Upper lobe of right lung (tissue), 1 donor: Measurements from ENCODE around the gene EXD3. TPM values are rescaled to one million over a fixed set of nuclear protein-coding genes. Genes with fewer than 3 reads are reported as not detected.

Experiments
- ATAC-seq: fragments of 200-7000 bp; cut with Tn5 transposase; one replicate; pipeline ENCODE4 v1.9.1; 2020; ENCODE audit warnings: mild to moderate bottlenecking, moderate library complexity
- DNase-seq: peaks from one replicate; pipeline ENCODE4 v3.0.0-alpha.2; 2020
- H3K27ac ChIP-seq: fragments of 200-600 bp; one replicate; pipeline ENCODE4 v1.8.0; 2022
- H3K27me3 ChIP-seq: fragments of 200-600 bp; one replicate; pipeline ENCODE4 v1.8.0; 2022; ENCODE audit warnings: mild to moderate bottlenecking
- H3K36me3 ChIP-seq: fragments of 200-600 bp; one replicate; pipeline ENCODE4 v1.8.0; 2022
- H3K4me1 ChIP-seq: fragments of 200-600 bp; one replicate; pipeline ENCODE4 v1.8.0; 2022
- H3K4me3 ChIP-seq: fragments of 200-600 bp; one replicate; pipeline ENCODE4 v1.8.0; 2022; ENCODE audit warnings: mild to moderate bottlenecking
- H3K9me3 ChIP-seq: fragments of 200-600 bp; one replicate; pipeline ENCODE4 v1.8.0; 2022
- CTCF ChIP-seq: fragments of 200-600 bp; IDR thresholded peaks from one replicate; pipeline ENCODE4 v1.8.0; 2022; ENCODE audit warnings: antibody characterized with exemption
- intact Hi-C: fragments of 100-400 bp; cut with DNase I; formaldehyde crosslinking; loops from one replicate; pipeline ENCODE4 v1.11.0; 2022
- total RNA-seq: library from RNA; stranded (reverse); fragmentation: NEBNext Ultra II Directional; extraction: Animal tissue kit (Norgen Biotek cat#: 25700); gene quantifications from one replicate; pipeline ENCODE4 v1.2.1, GENCODE V29; 2021
- donor health status: DM: no; HTN: yes; CAD: no; lungs with severe emphysema.

The EXD3 gene
- total RNA-seq, 1 donor from 2014 or later, result 27.3 TPM

GRCh38 chr9:137428841-137429545 lies 6.0 kb upstream of the EXD3 start:
- ATAC-seq, result no peak
- DNase-seq, result peak; percentile 63
- Histone ChIP-seq H3K4me3 (no peak overlapping the region), H3K4me1 (no peaks in the 10 kb centered on the region), H3K27me3 (no peaks in the 10 kb centered on the region), H3K27ac (no peak overlapping the region), H3K36me3 (no peaks in the 10 kb centered on the region), H3K9me3 (no peaks in the 10 kb centered on the region)
- TF ChIP-seq CTCF, result no peak
- intact Hi-C loops, result no loop called here

- no peak for TF ChIP-seq CTCF
- no peak for ATAC-seq
- H3K36me3 ChIP-seq, result no peaks in the 10 kb centered on the region
- intact Hi-C loops, result no loop called here
- H3K27me3 ChIP-seq, result no peaks in the 10 kb centered on the region
- H3K4me3 ChIP-seq, result no peak overlapping the region
- no peak overlapping the region for H3K27ac ChIP-seq
- no peaks in the 10 kb centered on the region for H3K4me1 ChIP-seq
- no peaks in the 10 kb centered on the region for H3K9me3 ChIP-seq
- peak; percentile 58 for DNase-seq
These were observed 5.3 kb upstream of the EXD3 start for GRCh38 chr9:137428311-137428630.

GRCh38 chr9:137427454-137428310 lies 4.7 kb upstream of the EXD3 start:
- Histone ChIP-seq H3K9me3 (no peaks in the 10 kb centered on the region), H3K27ac (no peak overlapping the region), H3K4me3 (no peak overlapping the region), H3K36me3 (no peaks in the 10 kb centered on the region), H3K27me3 (no peaks in the 10 kb centered on the region), H3K4me1 (no peaks in the 10 kb centered on the region)
- DNase-seq, result peak; percentile 58
- TF ChIP-seq CTCF, result no peak
- intact Hi-C loops, result no loop called here
- no peak for ATAC-seq

GRCh38 chr9:137426018-137426681 lies 3.2 kb upstream of the EXD3 start:
- Histone ChIP-seq H3K4me3 (no peak overlapping the region), H3K27ac (no peak overlapping the region), H3K4me1 (peaks cover 12% of the 10 kb centered on the region), H3K27me3 (no peaks in the 10 kb centered on the region), H3K9me3 (no peaks in the 10 kb centered on the region), H3K36me3 (no peaks in the 10 kb centered on the region)
- no peak for TF ChIP-seq CTCF
- intact Hi-C loops, result no loop called here
- ATAC-seq (no peak), DNase-seq (peak; percentile 56)

- TF ChIP-seq CTCF, result peak; percentile 5
- Histone ChIP-seq H3K27ac (peak overlapping the region; percentile 73), H3K4me1 (peaks cover 13% of the 10 kb centered on the region), H3K4me3 (peak overlapping the region; percentile 88), H3K36me3 (no peaks in the 10 kb centered on the region), H3K9me3 (no peaks in the 10 kb centered on the region), H3K27me3 (no peaks in the 10 kb centered on the region)
- ATAC-seq (peak; percentile 55), DNase-seq (peak; percentile 79)
- intact Hi-C loops, result no loop called here
These were observed 741 bp upstream of the EXD3 start for GRCh38 chr9:137423514-137424291.
